Mucosa of descending colon (tissue), 3 donors: ENCODE measurements around the gene OSCP1. TPM values are rescaled to one million over a fixed set of nuclear protein-coding genes. Genes with fewer than 3 reads are reported as not detected.

Source experiments
- ATAC-seq: fragments of 200-7000 bp; cut with Tn5 transposase; one replicate; pipeline ENCODE4 v1.9.1; 2020; ENCODE audit warnings: mild to moderate bottlenecking, moderate library complexity
- DNase-seq, 3 donors: peaks; one replicate each; pipeline ENCODE4 v3.0.0-alpha.2; 2020
- H3K36me3 ChIP-seq: fragments of 200-600 bp; one replicate; pipeline ENCODE4 v1.8.0; 2021; ENCODE audit warnings: low read depth, mild to moderate bottlenecking
- H3K4me1 ChIP-seq: fragments of 200-600 bp; one replicate; pipeline ENCODE4 v1.8.0; 2021; ENCODE audit warnings: low read depth, mild to moderate bottlenecking
- H3K4me3 ChIP-seq: fragments of 200-600 bp; one replicate; pipeline ENCODE4 v1.8.0; 2021; ENCODE audit warnings: mild to moderate bottlenecking
- H3K9me3 ChIP-seq: fragments of 200-600 bp; one replicate; pipeline ENCODE4 v1.8.0; 2021; ENCODE audit warnings: mild to moderate bottlenecking
- CTCF ChIP-seq: fragments of 200-600 bp; IDR thresholded peaks from one replicate; pipeline ENCODE4 v1.8.0; 2022; ENCODE audit warnings: antibody characterized with exemption, mild to moderate bottlenecking
- intact Hi-C, 2 donors: fragments of 100-400 bp; cut with DNase I in 1 of 2; cut with micrococcal nuclease in 1 of 2; formaldehyde crosslinking; loops; one replicate each; pipeline versions ENCODE4 v1.11.0 to v1.11.1; 2022; cut with DNase I, micrococcal nuclease
- total RNA-seq, 3 donors: library from RNA; stranded (reverse); fragmentation: NEBNext Ultra II Directional in 2 of 3; extraction: Animal tissue kit (Norgen Biotek cat#: 25700) in 2 of 3; gene quantifications; one replicate each; pipeline versions ENCODE4 v1.2.1 to v1.2.4, GENCODE V29; 2021 to 2023
- donor health status: DM: no; HTN: no; CAD: no; lungs with moderate emphysema.
- donor health status: DM: no; HTN: no; CAD: no.
- donor health status: DM: no; HTN: yes; CAD: no.

The OSCP1 gene
- total RNA-seq, 3 donors from 2014 or later = 2.5 to 8.4 (median 3.7) TPM

GRCh38 chr1:36391271-36391670 lies 59.0 kb downstream of the OSCP1 start:
- Histone ChIP-seq H3K36me3 (no peaks in the 10 kb centered on the region), H3K4me3 (no peak overlapping the region), H3K4me1 (peaks cover 17% of the 10 kb centered on the region), H3K9me3 (no peaks in the 10 kb centered on the region)
- intact Hi-C loops = no loop called here
- DNase-seq = no peak
- TF ChIP-seq CTCF = no peak
- ATAC-seq = no peak

GRCh38 chr1:36390411-36390810 lies 59.8 kb downstream of the OSCP1 start:
- intact Hi-C loops = no loop called here
- no peak for ATAC-seq
- H3K9me3 ChIP-seq = no peaks in the 10 kb centered on the region
- H3K36me3 ChIP-seq = peaks cover 4% of the 10 kb centered on the region
- no peak overlapping the region for H3K4me3 ChIP-seq
- DNase-seq = no peak
- H3K4me1 ChIP-seq = peaks cover 17% of the 10 kb centered on the region
- no peak for TF ChIP-seq CTCF

- intact Hi-C loops = no loop called here
- no peak for TF ChIP-seq CTCF
- no peak for DNase-seq
- Histone ChIP-seq H3K4me3 (no peak overlapping the region), H3K4me1 (peaks cover 17% of the 10 kb centered on the region), H3K9me3 (no peaks in the 10 kb centered on the region), H3K36me3 (peaks cover 4% of the 10 kb centered on the region)
- no peak for ATAC-seq
Measured at GRCh38 chr1:36389999-36390398, 60.3 kb downstream of the OSCP1 start.

- H3K4me3 ChIP-seq = no peak overlapping the region
Measured at GRCh38 chr1:36389261-36389660, 61.0 kb downstream of the OSCP1 start.

GRCh38 chr1:36387141-36387949 lies 62.9 kb downstream of the OSCP1 start:
- no peak for ATAC-seq
- H3K9me3 ChIP-seq = no peaks in the 10 kb centered on the region
- no peak for TF ChIP-seq CTCF
- DNase-seq = no peak
- intact Hi-C loops = no loop called here
- peaks cover 4% of the 10 kb centered on the region for H3K36me3 ChIP-seq
- peaks cover 29% of the 10 kb centered on the region for H3K4me1 ChIP-seq
- no peak overlapping the region for H3K4me3 ChIP-seq

More at GRCh38 chr1:36389261-36389660, 61.0 kb downstream of the OSCP1 start:
- H3K4me1 ChIP-seq = peaks cover 21% of the 10 kb centered on the region
- intact Hi-C loops = no loop called here
- peaks cover 4% of the 10 kb centered on the region for H3K36me3 ChIP-seq
- no peaks in the 10 kb centered on the region for H3K9me3 ChIP-seq
- DNase-seq (no peak), ATAC-seq (no peak)
- TF ChIP-seq CTCF = no peak
